GM21723 (cell line): ENCODE data around the gene ZNF394.

ENCODE experiments used
- ATAC-seq: cut with Tn5 transposase; IDR thresholded peaks from one replicate; pipeline ENCODE4 v1.9.1; 2021; ENCODE audit warnings: mild to moderate bottlenecking, moderate library complexity; ENCODE audit not compliant: unreplicated experiment

The ZNF394 gene

DNA sequence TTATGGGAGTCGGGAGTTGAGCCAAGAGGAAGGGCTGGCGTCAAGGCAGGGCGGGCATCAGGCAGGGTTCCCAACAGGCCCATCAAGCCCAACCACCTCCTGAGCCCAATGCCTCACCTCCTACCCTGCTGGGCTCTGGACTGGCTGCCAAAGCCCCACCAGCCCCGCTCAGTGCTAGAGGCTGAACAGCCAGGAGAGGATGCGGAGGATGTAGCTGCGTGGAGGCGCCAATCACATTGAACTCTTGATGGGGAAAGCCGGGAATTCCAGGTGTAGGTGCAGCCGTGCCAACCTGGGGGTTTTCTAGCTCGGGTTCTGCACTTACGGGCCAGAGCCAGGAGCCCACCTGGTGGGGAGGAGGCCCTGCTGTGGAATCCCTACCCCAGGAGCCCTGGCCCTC lies 47.0 kb downstream of the ZNF394 start:
- no peak for ATAC-seq

DNA sequence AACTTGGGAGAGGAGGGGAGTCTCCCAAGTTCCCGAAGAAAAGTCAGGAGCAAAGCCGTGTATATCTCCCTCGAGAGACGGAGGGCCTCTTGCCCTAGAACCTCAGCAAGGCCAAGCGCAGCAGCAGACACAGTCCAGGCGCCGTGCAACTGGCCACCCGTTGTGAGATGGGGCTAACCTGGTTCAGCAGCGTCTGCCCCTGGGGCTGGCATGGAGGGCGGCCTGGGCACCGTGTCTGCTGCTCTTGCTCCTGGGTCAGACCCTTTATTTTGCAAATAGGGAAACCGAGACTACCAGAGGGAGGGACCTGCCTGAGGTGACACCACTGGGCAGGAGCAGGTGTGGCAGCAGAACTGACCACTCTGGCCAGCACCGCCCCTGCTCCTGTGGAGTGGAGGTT lies 47.5 kb downstream of the ZNF394 start:
- no peak for ATAC-seq

GRCh38 chr7:99451936-99452335 lies 48.1 kb downstream of the ZNF394 start:
- no peak for ATAC-seq

- ATAC-seq, result no peak
These were observed 50.8 kb downstream of the ZNF394 start for GRCh38 chr7:99449326-99449725.

GRCh38 chr7:99448855-99449254 lies 51.2 kb downstream of the ZNF394 start:
- ATAC-seq, result no peak

DNA sequence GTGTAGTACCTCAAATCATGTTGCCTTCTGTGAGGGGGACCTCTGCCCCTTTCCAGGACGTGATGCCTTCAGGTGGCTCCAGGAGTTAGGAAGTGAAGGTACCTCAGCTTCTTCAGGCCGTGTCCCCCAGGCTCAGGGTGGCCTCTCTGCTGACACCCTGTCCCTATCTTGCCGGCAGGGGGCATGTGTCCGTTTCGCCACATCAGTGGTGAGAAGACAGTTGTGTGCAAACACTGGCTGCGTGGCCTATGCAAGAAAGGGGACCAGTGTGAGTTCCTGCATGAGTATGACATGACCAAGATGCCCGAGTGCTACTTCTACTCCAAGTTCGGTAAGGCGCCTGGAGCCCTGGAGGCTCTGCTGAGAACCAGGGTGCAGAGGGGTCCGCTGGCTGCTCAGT lies 52.1 kb downstream of the ZNF394 start:
- no peak for ATAC-seq

- ATAC-seq, result no peak
These were observed 54.0 kb downstream of the ZNF394 start for GRCh38 chr7:99446096-99446495.
